Left ventricle myocardium superior (tissue), 1 donor: ENCODE data around the gene SREK1IP1. TPM values are rescaled to one million over a fixed set of nuclear protein-coding genes. Genes with fewer than 3 reads are reported as not detected.

ENCODE experiments used
- ATAC-seq: fragments of 200-7000 bp; cut with Tn5 transposase; one replicate; pipeline ENCODE4 v1.9.1; 2020; ENCODE audit warnings: mild to moderate bottlenecking, moderate library complexity
- DNase-seq: peaks from one replicate; pipeline ENCODE4 v3.0.0-alpha.2; 2020
- intact Hi-C: fragments of 100-400 bp; cut with micrococcal nuclease; formaldehyde crosslinking; loops from one replicate; pipeline ENCODE4 v1.11.0; 2022
- long read RNA-seq: library from polyadenylated mRNA; unstranded; transcript quantifications from one replicate; pipeline ENCODE4 v2.0.0, GENCODE V29; 2021
- total RNA-seq: library from RNA; stranded (reverse); fragmentation: NEBNext Ultra II Directional; extraction: Animal tissue kit (Norgen Biotek cat#: 25700); gene quantifications from one replicate; pipeline ENCODE4 v1.2.1, GENCODE V29; 2021
- donor health status: DM: no; HTN: yes; CAD: no; lungs with severe emphysema.

Gene SREK1IP1
- 13.7 TPM for total RNA-seq
- long read RNA-seq, full-length matches to known transcripts = 4 of 9 reads
- long read RNA-seq, partial matches to known transcripts = 3 of 9 reads
- long read RNA-seq, other reads (novel, unspliced or antisense) = 2 of 9 reads

GRCh38 chr5:64768358-64769312 lies at the start of gene SREK1IP1, which contains the start of gene CWC27:
Gene SREK1IP1 (minus strand): TSS chr5:64768691. CDS start chr5:64768517, 174 bp downstream.
Gene CWC27 (plus strand): TSS chr5:64768930. CDS start chr5:64769147, 217 bp downstream.
- intact Hi-C loops = no loop called here
- peak; percentile 99 for ATAC-seq
- peak; percentile 81 for DNase-seq

- DNase-seq (no peak), ATAC-seq (no peak)
- intact Hi-C loops = no loop called here
Measured at GRCh38 chr5:64818245-64818644, 49.8 kb upstream of the SREK1IP1 start.

- ATAC-seq = no peak
- no peak for DNase-seq
- intact Hi-C loops = loop anchor here (5.0 kb wide), 2 partner anchors 143 to 668 kb away; partner anchors contain the start of gene ADAMTS6
Measured at GRCh38 chr5:64814073-64814472, 45.6 kb upstream of the SREK1IP1 start.

GRCh38 chr5:64811050-64811640 lies 42.7 kb upstream of the SREK1IP1 start:
- DNase-seq = no peak
- intact Hi-C loops = loop anchor here (5.0 kb wide), 2 partner anchors 146 to 671 kb away; partner anchors contain the start of gene ADAMTS6
- ATAC-seq = peak; percentile 41

- no peak for ATAC-seq
- intact Hi-C loops = no loop called here
- no peak for DNase-seq
Measured at GRCh38 chr5:64807520-64807919, 39.0 kb upstream of the SREK1IP1 start.

DNA sequence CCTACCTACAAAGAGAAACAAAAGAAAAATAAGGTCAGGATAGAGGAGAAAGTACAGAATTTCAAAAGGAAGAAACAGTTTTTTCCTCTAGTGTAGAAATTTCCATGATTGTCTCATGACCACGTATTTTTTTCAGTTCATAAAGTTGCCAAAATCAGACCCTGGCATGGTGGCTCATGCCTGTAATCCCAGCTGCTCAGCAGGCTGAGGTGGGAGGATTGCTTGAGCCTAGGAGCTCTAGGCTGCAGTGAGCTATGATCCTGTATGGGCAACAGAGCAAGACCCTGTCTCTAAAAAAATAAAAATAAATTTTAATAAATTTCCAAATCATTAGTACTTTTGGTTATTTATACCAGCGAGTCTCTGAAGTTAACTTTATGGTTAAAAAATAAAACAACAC lies 38.0 kb upstream of the SREK1IP1 start:
- intact Hi-C loops = no loop called here
- ATAC-seq (no peak), DNase-seq (no peak)

DNA sequence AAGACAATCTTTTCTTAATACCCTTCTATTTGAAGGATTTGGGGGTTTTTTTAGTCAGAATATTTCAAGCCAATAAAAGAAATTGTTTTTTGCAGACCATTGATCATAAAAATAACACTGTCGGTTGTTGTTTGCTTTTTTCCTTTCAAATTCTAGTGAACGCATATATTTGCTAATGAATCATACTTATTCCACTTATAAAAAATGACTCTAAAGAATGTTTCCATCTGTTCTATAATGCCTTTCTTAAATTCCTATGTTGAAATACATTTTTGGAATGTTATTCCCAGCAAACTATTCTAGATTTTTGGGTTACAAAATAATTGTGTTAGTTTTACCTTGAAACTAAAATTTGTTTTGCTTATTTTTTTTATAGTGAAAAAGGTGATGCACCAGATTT lies 32.4 kb upstream of the SREK1IP1 start:
- intact Hi-C loops = no loop called here
- no peak for DNase-seq
- ATAC-seq = no peak

- intact Hi-C loops = no loop called here
- DNase-seq (no peak), ATAC-seq (no peak)
Measured at GRCh38 chr5:64796301-64796700, 27.8 kb upstream of the SREK1IP1 start.

- ATAC-seq = no peak
- intact Hi-C loops = no loop called here
Measured at GRCh38 chr5:64794053-64794770, 25.7 kb upstream of the SREK1IP1 start.

DNA sequence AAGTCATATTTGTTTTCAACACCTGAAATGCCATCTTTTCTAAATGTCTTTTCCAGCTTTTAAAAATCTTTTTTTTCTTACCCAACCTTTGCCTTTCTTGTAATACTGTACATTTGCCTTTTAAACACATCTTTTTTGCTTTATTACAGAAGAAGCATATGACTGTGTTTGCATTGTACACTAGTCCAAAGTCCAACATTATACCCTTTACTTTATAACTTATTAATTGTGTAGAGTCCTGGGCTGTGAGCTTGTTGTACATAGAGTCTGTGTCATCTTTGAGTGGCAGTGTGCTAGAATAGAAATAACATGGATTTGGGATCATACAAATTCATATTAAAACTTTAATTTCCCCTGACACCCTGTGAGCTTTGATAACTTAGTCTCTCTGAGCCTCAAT lies 24.0 kb upstream of the SREK1IP1 start:
- no peak for ATAC-seq
- DNase-seq = no peak
- intact Hi-C loops = no loop called here

More at GRCh38 chr5:64794053-64794770, 25.7 kb upstream of the SREK1IP1 start:
- no peak for DNase-seq

DNA sequence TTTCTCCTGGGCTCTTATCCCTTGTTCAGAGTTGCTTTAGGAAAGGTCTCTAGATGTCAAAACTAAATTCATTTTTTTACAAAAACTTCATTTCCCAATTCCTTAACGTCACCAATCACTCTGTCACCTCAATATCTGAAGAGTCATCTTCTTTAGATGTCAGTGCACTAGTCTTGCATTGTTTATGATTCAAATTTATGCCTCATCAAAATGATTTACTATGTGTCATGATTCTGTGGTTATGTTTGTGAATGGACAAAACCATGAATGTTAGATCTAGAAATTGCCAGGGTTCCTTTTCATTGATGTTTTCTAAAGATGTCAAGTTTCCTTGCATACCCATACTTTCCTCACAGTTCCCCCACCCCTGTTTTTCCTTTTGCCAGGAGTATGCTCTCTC lies 21.7 kb upstream of the SREK1IP1 start:
- ATAC-seq (no peak), DNase-seq (no peak)
- intact Hi-C loops = no loop called here

DNA sequence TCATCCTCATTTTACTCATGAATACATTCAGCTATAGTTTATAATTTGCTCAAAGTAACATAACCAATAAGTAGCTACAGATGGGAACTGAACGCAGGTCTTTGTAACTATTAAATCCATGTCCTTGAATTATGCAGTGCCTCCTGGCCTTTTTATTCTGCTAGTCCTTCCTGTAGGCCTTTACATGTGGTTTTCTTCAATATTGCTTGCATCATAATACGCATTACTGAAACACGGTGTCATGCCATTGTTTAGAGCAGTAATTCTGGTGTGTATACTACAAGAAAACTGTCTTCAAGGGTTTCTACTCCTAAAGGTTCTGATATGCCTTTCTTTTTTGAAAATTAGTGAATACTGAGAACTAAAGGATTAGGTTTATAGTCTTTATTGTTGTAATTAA lies 21.0 kb upstream of the SREK1IP1 start:
- intact Hi-C loops = no loop called here
- DNase-seq = no peak

DNA sequence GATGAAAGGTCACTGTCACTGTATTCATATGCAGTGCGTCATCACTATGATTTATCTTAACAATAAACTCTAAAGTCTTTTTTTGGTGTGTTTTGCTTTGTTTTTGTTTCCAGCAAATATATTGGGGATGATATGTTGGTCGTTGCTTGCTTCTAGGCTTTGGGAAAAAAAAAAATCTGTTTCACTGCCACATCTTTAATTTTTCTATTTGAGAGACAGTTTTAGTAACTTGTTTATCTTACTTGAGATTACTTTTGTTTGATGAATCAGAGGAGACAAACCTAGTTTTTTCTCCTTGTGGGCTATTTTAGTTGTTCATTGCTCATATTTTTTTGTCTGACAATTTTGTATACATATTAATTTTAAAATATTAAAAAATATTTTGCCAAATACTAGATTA lies 19.7 kb upstream of the SREK1IP1 start:
- intact Hi-C loops = no loop called here
- DNase-seq (no peak), ATAC-seq (no peak)

More for the DNA sequence above, 21.0 kb upstream of the SREK1IP1 start:
- ATAC-seq = no peak

DNA sequence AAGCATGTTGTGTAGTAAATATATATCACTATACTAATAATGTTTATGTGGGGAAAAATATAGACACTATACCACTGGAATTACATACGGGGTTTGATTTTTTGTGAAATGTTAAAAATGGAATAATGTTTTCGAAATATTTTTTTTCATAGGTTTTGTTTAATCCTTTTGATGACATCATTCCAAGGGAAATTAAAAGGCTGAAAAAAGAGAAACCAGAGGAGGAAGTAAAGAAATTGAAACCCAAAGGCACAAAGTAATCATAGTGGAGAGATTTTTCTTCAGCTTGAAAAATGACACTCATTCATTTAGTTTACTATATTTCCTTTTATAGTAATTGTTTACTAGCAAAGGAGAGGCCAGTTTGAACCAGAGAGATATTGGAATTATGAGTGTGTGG lies 17.9 kb upstream of the SREK1IP1 start:
- intact Hi-C loops = no loop called here
- DNase-seq (no peak), ATAC-seq (no peak)

DNA sequence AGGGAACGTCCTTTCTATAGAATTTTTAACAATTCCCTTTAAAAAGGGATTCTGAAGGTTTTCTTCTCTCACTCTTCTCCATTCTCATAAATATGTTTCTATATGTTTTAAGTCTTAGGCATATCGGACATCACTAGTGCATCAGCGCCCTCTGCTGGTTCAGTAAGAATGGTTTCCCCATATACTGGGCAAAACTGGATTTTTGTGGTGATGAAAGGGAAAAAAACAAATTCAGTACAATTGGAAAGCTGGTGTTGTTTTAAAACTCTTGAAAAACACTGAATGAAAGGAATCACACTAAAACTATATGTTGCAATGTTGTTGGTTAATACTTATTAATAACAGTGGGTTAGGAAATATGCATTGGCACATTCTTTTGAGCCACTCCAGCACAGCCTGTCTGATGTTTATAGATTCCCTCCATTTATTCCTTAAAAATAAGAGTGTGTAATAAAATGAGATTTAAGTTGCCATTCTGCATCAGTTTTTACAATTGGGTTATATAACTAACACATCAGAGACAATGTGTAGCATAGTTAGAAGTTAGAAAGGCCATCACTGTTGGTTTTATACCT lies 16.0 kb upstream of the SREK1IP1 start:
- intact Hi-C loops = loop anchor here (2.0 kb wide), 1 partner anchor 150 kb away; no protein-coding TSS in a partner anchor
- DNase-seq (peak; percentile 36), ATAC-seq (peak; percentile 63)

GRCh38 chr5:64775291-64775690 lies 6.8 kb upstream of the SREK1IP1 start:
- ATAC-seq (no peak), DNase-seq (no peak)
- intact Hi-C loops = loop anchor here (10.0 kb wide), 1 partner anchor 550 kb away; no protein-coding TSS in a partner anchor

- intact Hi-C loops = loop anchor here (10.0 kb wide), 1 partner anchor 549 kb away; no protein-coding TSS in a partner anchor
- DNase-seq (no peak), ATAC-seq (no peak)
Measured at GRCh38 chr5:64773533-64773932, 5.0 kb upstream of the SREK1IP1 start.

GRCh38 chr5:64771736-64772135 lies 3.2 kb upstream of the SREK1IP1 start:
- no peak for DNase-seq
- ATAC-seq = no peak
- intact Hi-C loops = loop anchor here (10.0 kb wide), 1 partner anchor 547 kb away; no protein-coding TSS in a partner anchor

DNA sequence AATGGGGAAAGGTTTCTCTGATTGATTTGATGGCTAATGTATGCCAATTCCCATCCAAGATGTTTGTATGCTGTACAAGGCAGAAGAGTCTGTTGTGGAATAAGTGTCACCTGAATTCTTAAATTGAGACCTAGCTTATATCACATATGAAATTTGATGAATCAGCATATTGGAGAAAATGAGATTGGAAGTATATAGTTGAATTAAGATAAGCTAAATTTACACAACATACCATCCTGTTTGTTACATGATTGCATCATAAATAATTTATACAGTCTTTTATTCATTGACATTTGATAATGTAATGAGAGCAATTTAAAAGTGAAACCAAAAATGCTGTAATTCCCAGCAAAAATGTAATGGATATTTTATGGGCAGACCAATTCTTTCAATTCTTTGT lies 1.4 kb upstream of the SREK1IP1 start:
- ATAC-seq = no peak
- intact Hi-C loops = loop anchor here (10.0 kb wide), 1 partner anchor 545 kb away; no protein-coding TSS in a partner anchor

More for the DNA sequence above, 1.4 kb upstream of the SREK1IP1 start:
- DNase-seq = no peak
